ENCODE measurements around the gene VPS51. TPM values are rescaled to one million over a fixed set of nuclear protein-coding genes. Genes with fewer than 3 reads are reported as not detected.

Gene VPS51
- total and polyA plus RNA-seq, 2 experiments from 2014 or later: 45.3 to 450 TPM

DNA sequence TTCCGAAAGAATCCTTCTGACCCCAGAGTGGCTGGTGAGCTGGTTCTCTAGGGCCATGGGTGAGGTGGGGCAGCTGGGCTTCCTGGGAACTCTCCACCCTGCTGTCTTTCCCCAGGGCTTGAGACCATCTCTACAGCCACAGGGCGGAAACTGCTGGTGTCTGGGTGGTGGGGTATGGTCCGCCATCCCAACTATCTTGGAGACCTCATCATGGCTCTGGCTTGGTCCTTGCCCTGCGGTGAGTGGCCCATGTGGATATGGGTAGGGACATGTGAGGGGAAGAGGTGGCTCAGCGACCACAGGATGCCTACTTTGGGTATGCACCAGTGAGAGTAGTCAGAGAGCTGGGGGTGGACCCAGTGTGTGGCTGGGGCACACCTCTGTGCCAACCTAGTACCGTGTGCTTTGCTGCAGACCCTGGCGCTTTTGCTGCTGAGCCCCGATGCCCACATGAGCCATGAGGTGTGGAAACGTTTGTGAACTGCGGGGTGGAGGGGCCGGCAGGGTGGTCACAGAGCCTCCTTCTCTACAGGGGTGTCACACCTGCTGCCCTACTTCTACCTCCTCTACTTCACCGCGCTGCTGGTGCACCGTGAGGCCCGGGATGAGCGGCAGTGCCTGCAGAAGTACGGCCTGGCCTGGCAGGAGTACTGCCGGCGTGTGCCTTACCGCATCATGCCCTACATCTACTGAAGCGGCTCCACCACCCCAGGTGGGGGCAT is 19.5 kb downstream of the VPS51 start:
- ATAC-seq: no peak
- peaks cover 55% of the 10 kb centered on the region for H3K27me3 Mint-ChIP-seq (ENCODE audit: insufficient read depth, low read depth, poor library complexity)

GRCh38 chr11:65116370-65117205 is 20.6 kb downstream of the VPS51 start:
- Histone ChIP-seq H2AFZ (no peak overlapping the region), H3F3A (replicated peaks; ENCODE audit: low read depth) (peaks cover 38% of the 10 kb centered on the region), H4K20me1 (replicated peaks; ENCODE audit: insufficient read depth) (peaks cover 12% of the 10 kb centered on the region), H3K9me2 (ENCODE audit: insufficient read depth) (no peaks in the 10 kb centered on the region), H3K4me2 (peak overlapping the region; percentile 92), H3K79me2 (replicated peaks; ENCODE audit: insufficient read depth) (peaks cover 29% of the 10 kb centered on the region), H3K4me3 (peak overlapping the region; percentile 82), H3K27ac (ENCODE audit: low read depth) (peak overlapping the region; percentile 85), H3K27me3 (ENCODE audit: insufficient read depth) (no peaks in the 10 kb centered on the region), H3K4me1 (ENCODE audit: insufficient read depth) (peaks cover 12% of the 10 kb centered on the region), H3K36me3 (ENCODE audit: insufficient read depth) (peaks cover 18% of the 10 kb centered on the region)
- peak; percentile 7 for ATAC-seq
- Mint-ChIP-seq H3K36me3 (ENCODE audit: low read depth) (peaks cover 60% of the 10 kb centered on the region), H3K27me3 (ENCODE audit: insufficient read depth, low read depth, poor library complexity) (peaks cover 48% of the 10 kb centered on the region), H3K9me3 (peaks cover 2% of the 10 kb centered on the region; the same call in 2 of the 3 replicates), H3K27ac (peak overlapping the region; percentile 98), H3K4me1 (peaks cover 30% of the 10 kb centered on the region), H3K4me3 (peak overlapping the region; percentile 92)
- DNase-seq (ENCODE audit: low spot score): peak; percentile 67
- TF ChIP-seq NANOG (IDR thresholded peaks at IDR 0.05; ENCODE audit: borderline replicate concordance): no peak
- TF ChIP-seq, protein P1, sequence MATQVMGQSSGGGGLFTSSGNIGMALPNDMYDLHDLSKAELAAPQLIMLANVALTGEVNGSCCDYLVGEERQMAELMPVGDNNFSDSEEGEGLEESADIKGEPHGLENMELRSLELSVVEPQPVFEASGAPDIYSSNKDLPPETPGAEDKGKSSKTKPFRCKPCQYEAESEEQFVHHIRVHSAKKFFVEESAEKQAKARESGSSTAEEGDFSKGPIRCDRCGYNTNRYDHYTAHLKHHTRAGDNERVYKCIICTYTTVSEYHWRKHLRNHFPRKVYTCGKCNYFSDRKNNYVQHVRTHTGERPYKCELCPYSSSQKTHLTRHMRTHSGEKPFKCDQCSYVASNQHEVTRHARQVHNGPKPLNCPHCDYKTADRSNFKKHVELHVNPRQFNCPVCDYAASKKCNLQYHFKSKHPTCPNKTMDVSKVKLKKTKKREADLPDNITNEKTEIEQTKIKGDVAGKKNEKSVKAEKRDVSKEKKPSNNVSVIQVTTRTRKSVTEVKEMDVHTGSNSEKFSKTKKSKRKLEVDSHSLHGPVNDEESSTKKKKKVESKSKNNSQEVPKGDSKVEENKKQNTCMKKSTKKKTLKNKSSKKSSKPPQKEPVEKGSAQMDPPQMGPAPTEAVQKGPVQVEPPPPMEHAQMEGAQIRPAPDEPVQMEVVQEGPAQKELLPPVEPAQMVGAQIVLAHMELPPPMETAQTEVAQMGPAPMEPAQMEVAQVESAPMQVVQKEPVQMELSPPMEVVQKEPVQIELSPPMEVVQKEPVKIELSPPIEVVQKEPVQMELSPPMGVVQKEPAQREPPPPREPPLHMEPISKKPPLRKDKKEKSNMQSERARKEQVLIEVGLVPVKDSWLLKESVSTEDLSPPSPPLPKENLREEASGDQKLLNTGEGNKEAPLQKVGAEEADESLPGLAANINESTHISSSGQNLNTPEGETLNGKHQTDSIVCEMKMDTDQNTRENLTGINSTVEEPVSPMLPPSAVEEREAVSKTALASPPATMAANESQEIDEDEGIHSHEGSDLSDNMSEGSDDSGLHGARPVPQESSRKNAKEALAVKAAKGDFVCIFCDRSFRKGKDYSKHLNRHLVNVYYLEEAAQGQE (IDR thresholded peaks at IDR 0.05; ENCODE audit: unreplicated experiment): no peak
- no peak for TF ChIP-seq ZNF462 (CRISPR knock-in tag; IDR thresholded peaks at IDR 0.05)
- peak; percentile 67 for TF ChIP-seq POLR2AphosphoS5 (IDR thresholded peaks at IDR 0.05; ENCODE audit: low read depth)
- no peak for TF ChIP-seq CREB1 (CRISPR knock-in tag; IDR thresholded peaks at IDR 0.05; ENCODE audit: low read depth)
- no peak for TF ChIP-seq EZH2phosphoT487 (IDR thresholded peaks at IDR 0.05; ENCODE audit: unreplicated experiment)
- no peak for TF ChIP-seq ZNF331 (CRISPR knock-in tag; IDR thresholded peaks at IDR 0.05; ENCODE audit: low read depth)
- TF ChIP-seq JUNB (IDR thresholded peaks at IDR 0.05; ENCODE audit: unreplicated experiment): no peak

More for the DNA sequence above, 19.5 kb downstream of the VPS51 start:
- H4K20me1 ChIP-seq (replicated peaks; ENCODE audit: insufficient read depth): peaks cover 9% of the 10 kb centered on the region; the same call in 1 of the 2 replicates
- no peaks in the 10 kb centered on the region for H3K9me2 ChIP-seq (ENCODE audit: insufficient read depth)
- DNase-seq (ENCODE audit: low spot score): no peak
- peaks cover 12% of the 10 kb centered on the region for H3K4me1 ChIP-seq (ENCODE audit: insufficient read depth)
- H3K36me3 ChIP-seq (ENCODE audit: insufficient read depth): peaks cover 13% of the 10 kb centered on the region
- peak; percentile 30 for TF ChIP-seq POLR2AphosphoS5 (IDR thresholded peaks at IDR 0.05; ENCODE audit: low read depth)
- no peak for TF ChIP-seq NANOG (IDR thresholded peaks at IDR 0.05; ENCODE audit: borderline replicate concordance)
- H3K27me3 ChIP-seq (ENCODE audit: insufficient read depth): no peaks in the 10 kb centered on the region
- peaks cover 34% of the 10 kb centered on the region for H3F3A ChIP-seq (replicated peaks; ENCODE audit: low read depth)
- Mint-ChIP-seq H3K36me3 (ENCODE audit: low read depth) (peaks cover 49% of the 10 kb centered on the region), H3K27ac (no peak overlapping the region), H3K9me3 (peaks cover 2% of the 10 kb centered on the region; the same call in 2 of the 3 replicates), H3K4me3 (peak overlapping the region; percentile 92), H3K4me1 (peaks cover 30% of the 10 kb centered on the region)
- no peak overlapping the region; the same call in 1 of the 2 replicates for H3K4me2 ChIP-seq
- peaks cover 18% of the 10 kb centered on the region for H3K79me2 ChIP-seq (replicated peaks; ENCODE audit: insufficient read depth)
- H3K27ac ChIP-seq (ENCODE audit: low read depth): no peak overlapping the region
- H2AFZ ChIP-seq: no peak overlapping the region
- H3K4me3 ChIP-seq: no peak overlapping the region
